Activated CD4-positive, alpha-beta T cell treated with anti-CD3 and anti-CD28 coated beads for 4 hours (primary cell): ENCODE data around the gene CACNA1H.
"Not testable (repeated sequence)": the region's sequence is repeated elsewhere in the genome, so short reads cannot be mapped to it uniquely, and the experiment has no call there.

Experiments
- DNase-seq, 2 donors: peaks; one replicate each; pipeline ENCODE4 v3.0.0-alpha.2; 2020

Gene CACNA1H

GRCh38 chr16:1215574-1216295 is 62.8 kb downstream of the CACNA1H start:
- DNase-seq, result no peak

DNA sequence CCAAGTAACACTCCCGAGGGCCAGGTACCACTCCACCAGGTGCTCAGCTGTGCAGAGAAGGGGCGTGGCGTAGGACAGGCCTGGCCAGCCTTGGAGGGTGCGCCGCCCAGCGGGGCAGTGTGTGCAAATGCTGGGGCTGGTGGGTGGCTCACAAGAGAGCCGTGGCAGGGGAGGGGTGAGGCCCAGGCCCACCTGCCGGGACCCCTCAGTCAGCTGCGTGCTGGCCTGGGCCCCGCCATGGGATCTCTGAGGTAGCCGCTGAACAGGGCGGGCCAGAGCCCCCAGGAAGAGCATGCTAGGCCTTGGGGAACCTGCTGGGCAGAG is 63.4 kb downstream of the CACNA1H start:
- no peak for DNase-seq

DNA sequence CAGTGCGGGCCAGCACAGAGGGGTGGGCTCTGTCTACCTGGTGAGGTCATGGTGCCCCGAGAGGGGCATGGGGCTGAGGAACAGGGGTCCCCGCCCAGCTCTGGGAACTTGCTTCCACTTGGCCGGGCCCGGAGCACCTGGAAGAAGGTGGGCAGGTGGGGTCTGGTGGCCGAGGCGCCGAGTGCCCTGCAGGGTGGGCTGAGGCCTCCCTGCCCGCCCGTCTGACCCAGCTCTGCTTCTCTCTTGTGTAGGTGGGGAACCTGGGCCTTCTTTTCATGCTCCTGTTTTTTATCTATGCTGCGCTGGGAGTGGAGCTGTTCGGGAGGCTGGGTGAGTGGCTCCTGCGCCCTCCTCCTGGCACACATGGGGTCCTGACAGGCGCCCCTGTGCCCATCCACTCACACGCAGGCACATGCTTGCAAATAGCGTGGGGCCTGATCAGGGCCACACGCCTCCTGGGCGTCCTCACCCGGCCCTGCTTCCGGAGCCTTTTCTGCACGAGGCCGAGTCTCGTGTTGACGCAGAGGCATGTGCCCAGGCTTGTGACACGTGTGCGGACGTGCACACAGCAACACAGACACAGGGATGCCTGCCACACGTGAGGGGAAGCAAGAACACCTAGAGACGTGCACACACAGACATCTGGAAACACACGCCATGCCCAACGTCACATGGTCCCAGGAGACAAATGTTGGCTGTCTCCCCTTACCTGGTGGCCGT is 63.9 kb downstream of the CACNA1H start:
- DNase-seq, result no peak

DNA sequence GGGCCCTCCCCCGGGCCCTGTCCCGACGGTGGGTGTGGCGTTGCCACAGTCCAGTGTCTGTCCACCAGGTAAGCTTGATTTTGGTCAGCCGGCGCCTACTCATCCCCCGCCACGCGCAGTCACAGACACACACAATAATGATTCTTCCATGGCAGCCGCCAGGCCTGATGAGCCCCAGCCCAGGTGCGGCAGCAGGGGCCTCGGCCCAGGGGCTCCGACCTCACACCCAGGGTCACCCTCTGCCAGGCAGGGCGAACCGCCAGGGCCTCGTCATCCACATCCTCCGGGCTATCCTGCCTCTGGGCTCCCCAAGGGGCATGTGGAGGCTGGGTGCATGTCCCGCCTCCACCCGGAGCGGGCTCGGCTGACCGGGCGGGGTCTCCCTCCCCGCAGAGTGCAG is 64.6 kb downstream of the CACNA1H start:
- DNase-seq, result no peak

- no peak for DNase-seq
Measured at GRCh38 chr16:1218061-1218929, 65.4 kb downstream of the CACNA1H start.

DNA sequence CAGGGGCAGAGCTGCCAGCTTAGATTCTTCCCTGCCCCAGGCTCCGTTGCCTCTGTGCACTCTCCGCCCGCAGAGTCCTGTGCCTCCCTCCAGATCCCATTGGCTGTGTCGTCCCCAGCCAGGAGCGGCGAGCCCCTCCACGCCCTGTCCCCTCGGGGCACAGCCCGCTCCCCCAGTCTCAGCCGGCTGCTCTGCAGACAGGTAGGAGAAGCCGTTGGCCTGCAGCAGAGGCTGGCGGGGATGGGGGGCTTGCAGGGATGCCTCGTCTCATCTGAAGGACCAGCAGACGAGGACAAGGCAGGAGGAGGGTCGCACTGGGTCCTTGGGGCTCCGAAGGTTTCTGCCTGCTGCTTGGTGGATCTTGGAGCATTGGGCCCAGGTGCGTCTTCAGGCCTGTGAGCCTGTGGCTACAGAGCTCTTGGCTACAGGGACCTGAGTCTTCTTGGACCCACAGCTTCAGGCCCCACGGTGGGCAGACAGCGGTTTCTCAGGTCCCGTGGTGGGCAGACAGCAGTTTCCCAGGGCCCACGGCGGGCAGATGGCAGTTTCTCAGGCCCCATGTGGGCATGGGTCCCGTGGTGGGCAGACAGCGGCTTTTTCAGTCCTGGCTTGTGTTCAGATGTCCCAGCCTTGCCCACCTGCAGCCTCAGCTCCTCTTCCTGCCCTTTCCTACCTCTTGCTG is 66.2 kb downstream of the CACNA1H start:
- DNase-seq, result no peak

- no peak for DNase-seq
Measured at GRCh38 chr16:1220098-1220728, 67.3 kb downstream of the CACNA1H start.

DNA sequence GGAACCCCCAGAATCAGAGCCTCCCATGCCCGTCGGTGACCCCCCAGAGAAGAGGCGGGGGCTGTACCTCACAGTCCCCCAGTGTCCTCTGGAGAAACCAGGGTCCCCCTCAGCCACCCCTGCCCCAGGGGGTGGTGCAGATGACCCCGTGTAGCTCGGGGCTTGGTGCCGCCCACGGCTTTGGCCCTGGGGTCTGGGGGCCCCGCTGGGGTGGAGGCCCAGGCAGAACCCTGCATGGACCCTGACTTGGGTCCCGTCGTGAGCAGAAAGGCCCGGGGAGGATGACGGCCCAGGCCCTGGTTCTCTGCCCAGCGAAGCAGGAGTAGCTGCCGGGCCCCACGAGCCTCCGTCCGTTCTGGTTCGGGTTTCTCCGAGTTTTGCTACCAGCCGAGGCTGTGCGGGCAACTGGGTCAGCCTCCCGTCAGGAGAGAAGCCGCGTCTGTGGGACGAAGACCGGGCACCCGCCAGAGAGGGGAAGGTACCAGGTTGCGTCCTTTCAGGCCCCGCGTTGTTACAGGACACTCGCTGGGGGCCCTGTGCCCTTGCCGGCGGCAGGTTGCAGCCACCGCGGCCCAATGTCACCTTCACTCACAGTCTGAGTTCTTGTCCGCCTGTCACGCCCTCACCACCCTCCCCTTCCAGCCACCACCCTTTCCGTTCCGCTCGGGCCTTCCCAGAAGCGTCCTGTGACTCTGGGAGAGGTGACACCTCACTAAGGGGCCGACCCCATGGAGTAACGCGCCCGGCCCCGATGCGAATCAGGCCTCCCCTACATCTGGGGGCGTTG is 68.1 kb downstream of the CACNA1H start:
- DNase-seq, result no peak

GRCh38 chr16:1221628-1222552 is 69.0 kb downstream of the CACNA1H start:
- DNase-seq, result no peak

DNA sequence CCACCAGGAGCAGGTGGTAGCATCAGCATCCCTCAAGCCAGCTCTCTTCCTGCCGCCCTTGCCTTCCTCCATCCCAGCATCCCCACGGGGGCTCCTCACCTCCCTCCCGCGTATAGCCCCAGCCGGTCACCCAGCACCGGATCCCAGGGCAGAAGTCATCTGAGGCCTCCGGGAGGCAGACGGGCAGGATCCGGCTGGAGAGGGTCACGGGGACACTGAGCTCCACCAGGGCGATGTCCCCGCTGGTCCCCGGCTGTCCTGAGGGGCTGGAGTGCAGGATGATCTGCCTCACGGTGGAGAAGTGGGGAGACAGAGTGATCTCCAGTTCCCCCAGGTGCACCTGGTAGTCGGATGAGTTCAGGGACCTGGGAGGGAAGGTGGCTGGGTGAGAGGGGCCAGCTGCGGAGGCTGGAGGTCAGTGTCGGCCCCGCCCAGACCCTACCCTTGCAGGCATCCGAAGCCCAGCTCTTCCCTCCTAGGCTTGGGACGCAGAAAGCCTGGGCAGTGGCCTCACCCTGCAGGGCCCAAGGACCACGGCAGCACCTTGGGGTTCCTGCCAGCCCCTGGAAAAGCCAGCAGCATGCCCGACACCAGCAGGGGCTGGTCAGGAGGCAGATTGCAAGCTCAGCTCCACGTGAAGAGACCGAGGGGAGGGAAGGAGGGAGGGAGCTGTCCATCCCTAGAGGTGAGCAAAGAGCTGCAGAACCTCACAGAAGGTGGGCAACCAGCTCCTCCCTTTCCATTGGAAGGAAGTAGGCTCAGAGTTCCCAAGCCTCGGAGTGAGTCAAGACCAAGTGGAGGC is 69.8 kb downstream of the CACNA1H start:
- DNase-seq, result no peak

- no peak for DNase-seq
Measured at GRCh38 chr16:1223355-1224214, 70.7 kb downstream of the CACNA1H start.

GRCh38 chr16:1224558-1224957 is 71.7 kb downstream of the CACNA1H start:
- DNase-seq, result no peak

GRCh38 chr16:1225051-1225451 is 72.1 kb downstream of the CACNA1H start, which contains the start of gene TPSG1:
TSS of gene TPSG1 (minus strand) at chr16:1225268. CDS start at chr16:1225252, 16 bp downstream.
- DNase-seq, result no peak

- not testable (repeated sequence) for DNase-seq
Measured at GRCh38 chr16:1225728-1226311, 72.9 kb downstream of the CACNA1H start.

DNA sequence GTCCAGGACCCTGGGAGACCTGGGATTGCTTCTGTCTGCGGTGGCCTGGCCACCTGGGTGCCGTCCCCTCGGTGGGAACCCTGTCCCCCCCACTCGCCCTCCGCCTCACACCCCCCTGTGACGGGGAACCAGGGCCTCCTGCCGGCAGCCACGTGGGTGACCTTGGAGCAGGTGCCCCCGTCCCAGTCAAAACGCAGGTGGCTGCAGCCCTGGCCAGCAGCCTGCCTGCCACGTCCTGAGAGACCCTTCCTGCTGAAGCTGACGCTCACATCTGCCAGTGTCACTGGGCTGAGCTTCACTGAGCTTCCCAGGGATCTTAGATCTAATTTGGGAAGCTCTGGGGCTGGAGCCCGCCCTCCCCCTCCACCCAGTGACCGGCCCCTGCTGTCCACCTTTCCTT is 73.8 kb downstream of the CACNA1H start:
- DNase-seq, result not testable (repeated sequence)

- not testable (repeated sequence) for DNase-seq
Measured at GRCh38 chr16:1228227-1228626, 75.3 kb downstream of the CACNA1H start.

GRCh38 chr16:1229476-1229875 is 76.6 kb downstream of the CACNA1H start:
- not testable (repeated sequence) for DNase-seq

DNA sequence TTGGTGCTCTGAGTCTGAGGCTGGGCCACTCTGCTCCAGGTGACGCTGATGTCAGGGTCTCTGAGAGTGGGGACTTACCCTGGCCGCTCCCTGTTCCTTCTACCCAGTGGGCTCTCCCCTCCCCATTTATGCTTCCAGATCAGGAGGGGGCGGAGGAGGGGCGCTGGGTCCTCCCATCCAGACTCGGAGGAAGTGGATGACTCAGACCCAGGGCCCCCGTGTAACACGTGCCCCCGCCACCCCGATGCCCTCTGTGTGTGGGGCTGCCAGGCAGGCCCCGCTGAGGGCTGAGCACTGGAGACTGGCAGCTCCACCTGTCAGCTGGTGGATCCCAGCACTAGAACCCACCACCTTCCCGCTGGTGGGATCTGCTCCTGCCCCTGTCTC is 77.2 kb downstream of the CACNA1H start, which contains the start of gene TPSB2:
TPSB2 (minus strand) TSS at position 101 of the 387 bp plus-strand sequence. CDS start 233 bp downstream, outside the sequence.
- DNase-seq, result not testable (repeated sequence)
